ENCODE measurements around the gene PLAAT5.

DNA sequence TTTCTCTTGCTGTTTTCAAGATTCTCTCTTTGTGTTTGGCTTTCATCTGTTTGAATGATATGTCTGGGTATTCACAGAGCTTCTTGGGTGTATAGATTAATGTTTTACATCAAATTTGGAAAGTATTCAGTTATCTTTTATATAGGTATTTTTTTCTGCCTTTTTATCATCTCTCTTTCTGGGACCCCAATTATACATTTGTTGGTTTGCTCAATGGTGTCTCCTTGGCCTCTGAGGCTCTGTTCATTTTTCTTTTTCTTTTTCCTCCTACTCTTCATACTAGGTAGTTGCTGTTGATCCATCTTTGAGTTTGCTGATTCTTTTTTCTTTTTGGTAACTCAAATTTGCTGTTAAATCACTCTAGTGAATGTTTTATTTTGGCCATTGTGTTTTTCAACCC, 14.3 kb downstream of the PLAAT5 start:
- no peak for TF ChIP-seq EZH2phosphoT487 (IDR thresholded peaks at IDR 0.05; ENCODE audit: borderline replicate concordance, low read length)
- TF ChIP-seq, protein P1, sequence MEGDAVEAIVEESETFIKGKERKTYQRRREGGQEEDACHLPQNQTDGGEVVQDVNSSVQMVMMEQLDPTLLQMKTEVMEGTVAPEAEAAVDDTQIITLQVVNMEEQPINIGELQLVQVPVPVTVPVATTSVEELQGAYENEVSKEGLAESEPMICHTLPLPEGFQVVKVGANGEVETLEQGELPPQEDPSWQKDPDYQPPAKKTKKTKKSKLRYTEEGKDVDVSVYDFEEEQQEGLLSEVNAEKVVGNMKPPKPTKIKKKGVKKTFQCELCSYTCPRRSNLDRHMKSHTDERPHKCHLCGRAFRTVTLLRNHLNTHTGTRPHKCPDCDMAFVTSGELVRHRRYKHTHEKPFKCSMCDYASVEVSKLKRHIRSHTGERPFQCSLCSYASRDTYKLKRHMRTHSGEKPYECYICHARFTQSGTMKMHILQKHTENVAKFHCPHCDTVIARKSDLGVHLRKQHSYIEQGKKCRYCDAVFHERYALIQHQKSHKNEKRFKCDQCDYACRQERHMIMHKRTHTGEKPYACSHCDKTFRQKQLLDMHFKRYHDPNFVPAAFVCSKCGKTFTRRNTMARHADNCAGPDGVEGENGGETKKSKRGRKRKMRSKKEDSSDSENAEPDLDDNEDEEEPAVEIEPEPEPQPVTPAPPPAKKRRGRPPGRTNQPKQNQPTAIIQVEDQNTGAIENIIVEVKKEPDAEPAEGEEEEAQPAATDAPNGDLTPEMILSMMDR (IDR thresholded peaks at IDR 0.05; ENCODE audit: low read depth, low read length, poor library complexity, severe bottlenecking) = no peak

Data from DOHH2 (cell line).